Measurements from ENCODE around the gene AKAP11. TPM values are rescaled to one million over a fixed set of nuclear protein-coding genes. Genes with fewer than 3 reads are reported as not detected.
A peak's percentile ranks its signal among the peaks of the same experiment; 100 is the strongest.

The AKAP11 gene
- total RNA-seq, 5 donors from 2014 or later (not counting 1 experiment from before 2014, with no cell fraction given), result 29.1 to 31.6 (median 30.0) TPM

GRCh38 chr13:42320375-42320787, 48.4 kb downstream of the AKAP11 start:
- Mint-ChIP-seq H3K4me1 (peaks cover 17 to 22% (median 20%) of the 10 kb centered on the region in 3 donors), H3K4me3 (peak overlapping the region in 1 of 3 donors; percentile 30), H3K36me3 (peaks cover 33% of the 10 kb centered on the region), H3K9me3 (no peaks in the 10 kb centered on the region), H3K27me3 (no peaks in the 10 kb centered on the region), H3K27ac (peak overlapping the region; percentile 64 to 69)
- Histone ChIP-seq H3K27ac (ENCODE audit: low read length) (no peak overlapping the region), H3K36me3 (ENCODE audit: control insufficient read depth in 2 of 2, extremely low read depth in 1 of 2, insufficient read depth in 1 of 2, low read length in 1 of 2) (peaks cover 2 to 18% of the 10 kb centered on the region in 2 donors), H3K27me3 (replicated peaks in 1 of 2; ENCODE audit: control insufficient read depth in 2 of 2, extremely low read depth in 1 of 2, insufficient read depth in 2 of 2, low read length in 1 of 2) (no peaks in the 10 kb centered on the region), H3K9me3 (no peaks in the 10 kb centered on the region), H3K4me1 (ENCODE audit: control insufficient read depth in 1 of 2, extremely low read depth in 1 of 2, insufficient read depth in 2 of 2, low read length in 2 of 2) (no peaks in the 10 kb centered on the region), H3K4me3 (ENCODE audit: control insufficient read depth in 1 of 2, extremely low read depth in 1 of 2, low read length in 1 of 2) (no peak overlapping the region)
- ChIA-PET CTCF (no interaction called here), POLR2A (no interaction called here)
- DNase-seq (no peak), ATAC-seq (replicated peaks in 1 of 4) (no peak)
- WGBS (ENCODE audit: insufficient coverage), result 45% methylated on average over 3 of the region's 4 CpGs

DNA sequence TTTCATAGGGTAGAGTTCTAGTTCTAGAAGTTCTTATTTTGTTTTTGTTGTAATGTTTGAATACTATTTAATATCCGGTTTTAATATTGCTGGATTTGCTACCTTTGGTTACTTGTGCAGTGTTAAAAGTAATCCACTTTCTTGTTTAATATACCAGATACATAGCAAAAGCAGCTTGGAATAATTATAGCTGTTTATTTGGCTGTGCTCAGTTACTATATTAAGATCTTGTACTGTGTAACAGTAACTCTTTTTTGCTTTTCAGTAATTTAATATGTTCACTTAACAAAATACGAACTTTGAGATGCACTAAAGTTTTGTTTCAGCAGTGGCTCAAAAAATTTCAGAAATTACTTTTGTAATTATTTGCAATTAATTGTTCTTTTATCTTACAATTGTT, 50.9 kb downstream of the AKAP11 start:
- no CpG with 5 or more reads among the region's 2 CpGs for WGBS (ENCODE audit: insufficient coverage)
- Histone ChIP-seq H3K36me3 (ENCODE audit: control insufficient read depth in 2 of 2, extremely low read depth in 1 of 2, insufficient read depth in 1 of 2, low read length in 1 of 2) (peaks cover 0 to 3% of the 10 kb centered on the region in 2 donors), H3K27me3 (replicated peaks in 1 of 2; ENCODE audit: control insufficient read depth in 2 of 2, extremely low read depth in 1 of 2, insufficient read depth in 2 of 2, low read length in 1 of 2) (no peaks in the 10 kb centered on the region), H3K4me1 (ENCODE audit: control insufficient read depth in 1 of 2, extremely low read depth in 1 of 2, insufficient read depth in 2 of 2, low read length in 2 of 2) (no peaks in the 10 kb centered on the region), H3K27ac (ENCODE audit: low read length) (no peak overlapping the region), H3K9me3 (no peaks in the 10 kb centered on the region), H3K4me3 (ENCODE audit: control insufficient read depth in 1 of 2, extremely low read depth in 1 of 2, low read length in 1 of 2) (no peak overlapping the region)
- DNase-seq (no peak), ATAC-seq (replicated peaks in 1 of 4) (no peak)
- Mint-ChIP-seq H3K27ac (no peak overlapping the region), H3K27me3 (no peaks in the 10 kb centered on the region), H3K9me3 (no peaks in the 10 kb centered on the region), H3K4me3 (no peak overlapping the region), H3K4me1 (peaks cover 17 to 22% (median 20%) of the 10 kb centered on the region in 3 donors), H3K36me3 (peaks cover 18% of the 10 kb centered on the region)
- ChIA-PET CTCF (interaction anchor here in 1 of 2 donors (0.6 kb wide), 1 partner anchor 8 kb away, joined by 4 read pairs; no protein-coding TSS in a partner anchor), POLR2A (no interaction called here)

GRCh38 chr13:42324704-42325103, 52.8 kb downstream of the AKAP11 start:
- Mint-ChIP-seq H3K9me3 (no peaks in the 10 kb centered on the region), H3K4me3 (no peak overlapping the region), H3K4me1 (peaks cover 18 to 22% (median 22%) of the 10 kb centered on the region in 3 donors), H3K27me3 (no peaks in the 10 kb centered on the region), H3K36me3 (peaks cover 7% of the 10 kb centered on the region), H3K27ac (no peak overlapping the region)
- Histone ChIP-seq H3K27me3 (replicated peaks in 1 of 2; ENCODE audit: control insufficient read depth in 2 of 2, extremely low read depth in 1 of 2, insufficient read depth in 2 of 2, low read length in 1 of 2) (no peaks in the 10 kb centered on the region), H3K4me1 (ENCODE audit: control insufficient read depth in 1 of 2, extremely low read depth in 1 of 2, insufficient read depth in 2 of 2, low read length in 2 of 2) (peaks cover 7 to 8% of the 10 kb centered on the region in 2 experiments), H3K4me3 (ENCODE audit: control insufficient read depth in 1 of 2, extremely low read depth in 1 of 2, low read length in 1 of 2) (no peak overlapping the region), H3K9me3 (no peaks in the 10 kb centered on the region), H3K27ac (ENCODE audit: low read length) (no peak overlapping the region), H3K36me3 (ENCODE audit: control insufficient read depth in 2 of 2, extremely low read depth in 1 of 2, insufficient read depth in 1 of 2, low read length in 1 of 2) (no peaks in the 10 kb centered on the region)
- ATAC-seq (replicated peaks in 1 of 4), result no peak
- ChIA-PET POLR2A (interaction anchor here in 1 of 2 donors (0.5 kb wide), 1 partner anchor 535 kb away, joined by 3 read pairs; no protein-coding TSS in a partner anchor), CTCF (no interaction called here)
- DNase-seq, result no peak

- H3K27me3 ChIP-seq (replicated peaks in 1 of 2; ENCODE audit: control insufficient read depth in 2 of 2, extremely low read depth in 1 of 2, insufficient read depth in 2 of 2, low read length in 1 of 2), result no peaks in the 10 kb centered on the region
- DNase-seq (no peak), ATAC-seq (replicated peaks in 1 of 4) (no peak)
- Mint-ChIP-seq H3K9me3 (no peaks in the 10 kb centered on the region), H3K36me3 (no peaks in the 10 kb centered on the region), H3K27ac (peak overlapping the region in 1 of 2 donors; percentile 14), H3K4me3 (no peak overlapping the region), H3K4me1 (peaks cover 22 to 25% (median 23%) of the 10 kb centered on the region in 3 donors), H3K27me3 (no peaks in the 10 kb centered on the region)
- no peaks in the 10 kb centered on the region for H3K36me3 ChIP-seq (ENCODE audit: control insufficient read depth in 2 of 2, extremely low read depth in 1 of 2, insufficient read depth in 1 of 2, low read length in 1 of 2)
- H3K27ac ChIP-seq (ENCODE audit: low read length), result no peak overlapping the region
- H3K4me3 ChIP-seq (ENCODE audit: control insufficient read depth in 1 of 2, extremely low read depth in 1 of 2, low read length in 1 of 2), result no peak overlapping the region
- ChIA-PET CTCF (no interaction called here), POLR2A (interaction anchor here in 1 of 2 donors (0.5 kb wide), 1 partner anchor 30 kb away, joined by 3 read pairs; no protein-coding TSS in a partner anchor)
- H3K9me3 ChIP-seq, result no peaks in the 10 kb centered on the region
- H3K4me1 ChIP-seq (ENCODE audit: control insufficient read depth in 1 of 2, extremely low read depth in 1 of 2, insufficient read depth in 2 of 2, low read length in 2 of 2), result peaks cover 7 to 10% of the 10 kb centered on the region in 2 experiments
Observed at GRCh38 chr13:42327725-42328124, 55.8 kb downstream of the AKAP11 start.

DNA sequence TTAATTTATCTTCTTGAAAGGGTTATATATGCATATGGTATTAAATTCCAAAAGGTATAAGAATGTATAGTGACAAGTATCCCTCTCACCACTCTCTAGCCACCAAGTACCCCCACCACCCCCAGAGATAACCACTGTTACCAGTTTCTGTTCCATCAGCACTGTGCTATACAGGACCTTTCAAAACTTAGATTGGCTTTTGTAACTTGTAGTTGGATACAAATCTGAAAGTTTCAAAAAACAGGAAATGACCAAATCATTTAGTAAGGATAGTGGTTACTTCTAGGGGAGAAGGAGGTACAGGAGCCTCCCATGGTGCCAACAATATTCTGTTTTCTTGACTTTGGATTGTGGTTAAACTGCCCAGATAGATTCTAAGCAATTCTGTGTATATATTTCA, 56.7 kb downstream of the AKAP11 start:
- peaks cover 7 to 10% of the 10 kb centered on the region in 2 experiments for H3K4me1 ChIP-seq (ENCODE audit: control insufficient read depth in 1 of 2, extremely low read depth in 1 of 2, insufficient read depth in 2 of 2, low read length in 2 of 2)
- no peaks in the 10 kb centered on the region for H3K9me3 ChIP-seq
- Mint-ChIP-seq H3K27ac (peak overlapping the region; percentile 83 to 85), H3K4me3 (peak overlapping the region in 1 of 3 donors; percentile 28), H3K36me3 (no peaks in the 10 kb centered on the region), H3K9me3 (no peaks in the 10 kb centered on the region), H3K4me1 (peaks cover 22 to 25% (median 23%) of the 10 kb centered on the region in 3 donors), H3K27me3 (no peaks in the 10 kb centered on the region)
- H3K27me3 ChIP-seq (replicated peaks in 1 of 2; ENCODE audit: control insufficient read depth in 2 of 2, extremely low read depth in 1 of 2, insufficient read depth in 2 of 2, low read length in 1 of 2), result no peaks in the 10 kb centered on the region
- ATAC-seq (replicated peaks in 1 of 4) (no peak), DNase-seq (no peak)
- H3K36me3 ChIP-seq (ENCODE audit: control insufficient read depth in 2 of 2, extremely low read depth in 1 of 2, insufficient read depth in 1 of 2, low read length in 1 of 2), result no peaks in the 10 kb centered on the region
- H3K27ac ChIP-seq (ENCODE audit: low read length), result no peak overlapping the region
- ChIA-PET POLR2A (no interaction called here), CTCF (interaction anchor here in 1 of 2 donors (0.8 kb wide), 1 partner anchor 10 kb away, joined by 3 read pairs; no protein-coding TSS in a partner anchor)
- no peak overlapping the region for H3K4me3 ChIP-seq (ENCODE audit: control insufficient read depth in 1 of 2, extremely low read depth in 1 of 2, low read length in 1 of 2)

- no peaks in the 10 kb centered on the region for H3K9me3 ChIP-seq
- ChIA-PET CTCF (interaction anchor here in 1 of 2 donors (0.8 kb wide), 1 partner anchor 11 kb away, joined by 3 read pairs; no protein-coding TSS in a partner anchor), POLR2A (interaction anchor here in 1 of 2 donors (0.5 kb wide), 1 partner anchor 241 kb away, joined by 3 read pairs; no protein-coding TSS in a partner anchor)
- peaks cover 7 to 12% of the 10 kb centered on the region in 2 experiments for H3K4me1 ChIP-seq (ENCODE audit: control insufficient read depth in 1 of 2, extremely low read depth in 1 of 2, insufficient read depth in 2 of 2, low read length in 2 of 2)
- no peaks in the 10 kb centered on the region for H3K27me3 ChIP-seq (replicated peaks in 1 of 2; ENCODE audit: control insufficient read depth in 2 of 2, extremely low read depth in 1 of 2, insufficient read depth in 2 of 2, low read length in 1 of 2)
- H3K36me3 ChIP-seq (ENCODE audit: control insufficient read depth in 2 of 2, extremely low read depth in 1 of 2, insufficient read depth in 1 of 2, low read length in 1 of 2), result no peaks in the 10 kb centered on the region
- DNase-seq, result no peak
- Mint-ChIP-seq H3K27me3 (no peaks in the 10 kb centered on the region), H3K9me3 (no peaks in the 10 kb centered on the region), H3K36me3 (no peaks in the 10 kb centered on the region), H3K4me1 (peaks cover 25 to 30% (median 25%) of the 10 kb centered on the region in 3 donors), H3K4me3 (peak overlapping the region in 1 of 3 donors; percentile 28), H3K27ac (peak overlapping the region; percentile 20 to 83)
- H3K4me3 ChIP-seq (ENCODE audit: control insufficient read depth in 1 of 2, extremely low read depth in 1 of 2, low read length in 1 of 2), result no peak overlapping the region
- peak overlapping the region; percentile 4 for H3K27ac ChIP-seq (ENCODE audit: low read length)
- ATAC-seq (replicated peaks in 1 of 4), result peak in 1 of 4 experiments; percentile 25
Observed at GRCh38 chr13:42329239-42329638, 57.3 kb downstream of the AKAP11 start.

All from T-cell (primary cell).